OCI-LY3 (cell line): ENCODE measurements around the gene SDR42E1.

Source experiments
- H2AFZ ChIP-seq: fragments of 200-600, 300-600 bp; shearing (Covaris generic); 2 replicates; pipeline ENCODE4 v1.6.0; 2014; ENCODE audit warnings: antibody characterized with exemption, low read depth, low read length
- H3K27ac ChIP-seq: fragments of 200-600, 300-600 bp; sonication (generic); 2 replicates; pipeline ENCODE4 v1.5.1; 2014; ENCODE audit warnings: mild to moderate bottlenecking, low read length, moderate library complexity, mixed read lengths
- H3K27me3 ChIP-seq: fragments of 200-600, 300-600 bp; sonication (generic); 2 replicates; pipeline ENCODE4 v1.6.1; 2014; ENCODE audit warnings: low read depth, low read length, mixed read lengths
- H3K36me3 ChIP-seq: fragments of 200-600, 300-600 bp; sonication (generic); replicated peaks from 2 replicates; pipeline ENCODE3; 2014; ENCODE audit warnings: low read depth, low read length, mixed read lengths
- H3K4me1 ChIP-seq: fragments of 300-600, 200-600 bp; sonication (generic); 2 replicates; pipeline ENCODE4 v1.6.1; 2014; ENCODE audit warnings: low read length, mixed read lengths
- H3K4me2 ChIP-seq: fragments of 200-600, 300-600 bp; sonication (generic); 2 replicates; pipeline ENCODE4 v1.6.1; 2014; ENCODE audit warnings: low read length, mixed read lengths
- H3K4me3 ChIP-seq: fragments of 300-600, 200-600 bp; sonication (generic); 2 replicates; pipeline ENCODE4 v1.5.1; 2014; ENCODE audit warnings: antibody characterized with exemption, mild to moderate bottlenecking, low read length, moderate library complexity
- H3K79me2 ChIP-seq: fragments of 300-600, 200-600 bp; shearing (Covaris generic); 2 replicates; pipeline ENCODE4 v1.6.1; 2014; ENCODE audit warnings: mild to moderate bottlenecking, low read length, mixed read lengths
- H3K9ac ChIP-seq: fragments of 300-600, 200-600 bp; shearing (Covaris generic); 2 replicates; pipeline ENCODE4 v1.6.0; 2014; ENCODE audit warnings: mild to moderate bottlenecking, low read length, moderate library complexity
- H3K9me3 ChIP-seq: fragments of 200-600, 300-600 bp; shearing (Covaris generic); 2 replicates; pipeline ENCODE4 v1.6.1; 2014; ENCODE audit warnings: low read length, mixed read lengths; ENCODE audit not compliant: insufficient read depth
- H4K20me1 ChIP-seq: fragments of 200-600, 300-600 bp; sonication (generic); 2 replicates; pipeline ENCODE4 v1.6.1; 2016; ENCODE audit warnings: low read length, mixed read lengths; ENCODE audit not compliant: insufficient read depth
- EZH2phosphoT487 ChIP-seq: fragments of 200-600 bp; shearing (Covaris generic); IDR thresholded peaks from 2 replicates; pipeline ENCODE4 v1.6.1; 2018; ENCODE audit warnings: antibody characterized with exemption, mixed run types, low read depth
- TF ChIP-seq, protein P1 (sequence below): fragments of 200-600, 300-600 bp; sonication (generic); IDR thresholded peaks from 2 replicates; pipeline ENCODE4 v1.5.1; 2014; ENCODE audit warnings: antibody characterized with exemption, low read length, low read depth

The SDR42E1 gene

DNA sequence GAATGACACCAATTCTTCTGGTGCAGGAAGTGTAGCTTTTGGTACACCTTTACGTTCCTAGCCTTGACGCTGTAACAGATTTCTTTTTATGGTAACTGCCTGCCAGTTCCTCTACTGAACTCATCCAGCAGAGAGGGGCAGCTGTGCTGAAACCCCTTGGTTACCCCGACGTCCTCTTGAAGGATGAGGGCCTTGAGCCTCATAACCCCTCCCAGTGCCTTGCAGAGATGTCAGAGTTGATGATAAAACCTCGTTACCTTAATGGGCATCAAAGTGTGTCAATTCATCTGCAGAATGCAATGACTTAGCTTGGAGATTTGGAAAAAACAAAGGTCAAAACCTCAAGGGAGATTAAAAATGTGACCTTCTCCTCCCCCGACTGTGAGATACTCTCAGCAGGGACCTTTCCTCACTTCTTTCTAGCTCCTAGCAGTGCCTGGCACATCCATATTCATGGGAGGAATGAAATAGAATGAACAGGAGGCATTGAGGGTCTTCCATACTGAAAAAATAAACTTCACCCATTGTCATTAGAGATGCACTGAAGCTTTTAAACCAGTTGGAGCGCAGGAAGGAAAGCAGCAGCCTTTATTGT lies 69.2 kb downstream of the SDR42E1 start:
- no peak for TF ChIP-seq EZH2phosphoT487
- TF ChIP-seq, protein P1, sequence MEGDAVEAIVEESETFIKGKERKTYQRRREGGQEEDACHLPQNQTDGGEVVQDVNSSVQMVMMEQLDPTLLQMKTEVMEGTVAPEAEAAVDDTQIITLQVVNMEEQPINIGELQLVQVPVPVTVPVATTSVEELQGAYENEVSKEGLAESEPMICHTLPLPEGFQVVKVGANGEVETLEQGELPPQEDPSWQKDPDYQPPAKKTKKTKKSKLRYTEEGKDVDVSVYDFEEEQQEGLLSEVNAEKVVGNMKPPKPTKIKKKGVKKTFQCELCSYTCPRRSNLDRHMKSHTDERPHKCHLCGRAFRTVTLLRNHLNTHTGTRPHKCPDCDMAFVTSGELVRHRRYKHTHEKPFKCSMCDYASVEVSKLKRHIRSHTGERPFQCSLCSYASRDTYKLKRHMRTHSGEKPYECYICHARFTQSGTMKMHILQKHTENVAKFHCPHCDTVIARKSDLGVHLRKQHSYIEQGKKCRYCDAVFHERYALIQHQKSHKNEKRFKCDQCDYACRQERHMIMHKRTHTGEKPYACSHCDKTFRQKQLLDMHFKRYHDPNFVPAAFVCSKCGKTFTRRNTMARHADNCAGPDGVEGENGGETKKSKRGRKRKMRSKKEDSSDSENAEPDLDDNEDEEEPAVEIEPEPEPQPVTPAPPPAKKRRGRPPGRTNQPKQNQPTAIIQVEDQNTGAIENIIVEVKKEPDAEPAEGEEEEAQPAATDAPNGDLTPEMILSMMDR = no peak
- H3K4me3 ChIP-seq = no peak overlapping the region
- H3K9me3 ChIP-seq = no peaks in the 10 kb centered on the region
- no peaks in the 10 kb centered on the region for H3K27me3 ChIP-seq
- no peak overlapping the region for H3K4me2 ChIP-seq
- H3K4me1 ChIP-seq = no peaks in the 10 kb centered on the region
- H3K9ac ChIP-seq = no peak overlapping the region
- no peaks in the 10 kb centered on the region for H3K79me2 ChIP-seq
- no peak overlapping the region for H3K27ac ChIP-seq
- no peak overlapping the region for H2AFZ ChIP-seq
- H3K36me3 ChIP-seq = peaks cover 69% of the 10 kb centered on the region
- no peaks in the 10 kb centered on the region for H4K20me1 ChIP-seq

DNA sequence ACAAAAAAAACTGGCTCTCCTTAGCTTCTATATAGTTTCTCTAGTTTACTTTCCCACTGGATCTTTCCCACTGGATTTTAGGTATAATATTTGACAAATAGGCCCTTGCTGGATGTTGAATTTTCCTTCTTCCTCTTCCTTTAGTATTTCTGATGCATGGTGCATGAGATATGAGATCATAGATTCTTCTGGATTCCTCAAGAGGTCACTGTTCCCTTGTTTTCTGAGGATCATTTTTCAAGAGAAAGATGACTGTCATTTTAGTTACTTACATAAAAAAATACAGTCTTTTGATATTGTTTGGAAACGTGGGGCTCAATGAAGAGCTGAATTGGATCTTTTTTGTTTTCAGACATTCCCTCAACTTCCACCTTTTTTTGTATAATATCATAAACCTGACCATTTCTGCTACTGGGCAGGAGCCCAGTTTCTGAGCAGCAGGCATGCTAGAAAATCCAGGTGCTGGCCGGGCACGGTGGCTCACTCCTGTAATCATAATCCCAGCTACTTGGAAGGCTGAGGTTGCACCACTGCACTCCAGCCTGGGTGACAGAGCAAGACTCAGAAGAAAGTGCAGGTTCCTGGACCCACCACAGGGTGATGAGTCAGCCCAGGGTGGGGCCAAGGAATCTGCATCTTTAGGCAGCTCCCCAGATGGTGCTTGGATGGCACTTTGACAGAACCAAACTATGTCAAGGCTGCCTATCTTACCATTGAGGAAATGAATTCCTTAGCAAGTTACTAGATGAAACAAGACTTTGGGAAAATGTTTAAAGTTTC lies 70.3 kb downstream of the SDR42E1 start:
- no peaks in the 10 kb centered on the region for H3K27me3 ChIP-seq
- H3K27ac ChIP-seq = no peak overlapping the region
- no peak for TF ChIP-seq EZH2phosphoT487
- TF ChIP-seq, protein P1 = peak; percentile 42
- H2AFZ ChIP-seq = no peak overlapping the region
- peaks cover 69% of the 10 kb centered on the region for H3K36me3 ChIP-seq
- H3K79me2 ChIP-seq = no peaks in the 10 kb centered on the region
- H3K4me2 ChIP-seq = no peak overlapping the region
- no peaks in the 10 kb centered on the region for H3K4me1 ChIP-seq
- no peaks in the 10 kb centered on the region for H3K9me3 ChIP-seq
- no peak overlapping the region for H3K9ac ChIP-seq
- H4K20me1 ChIP-seq = no peaks in the 10 kb centered on the region
- H3K4me3 ChIP-seq = no peak overlapping the region

DNA sequence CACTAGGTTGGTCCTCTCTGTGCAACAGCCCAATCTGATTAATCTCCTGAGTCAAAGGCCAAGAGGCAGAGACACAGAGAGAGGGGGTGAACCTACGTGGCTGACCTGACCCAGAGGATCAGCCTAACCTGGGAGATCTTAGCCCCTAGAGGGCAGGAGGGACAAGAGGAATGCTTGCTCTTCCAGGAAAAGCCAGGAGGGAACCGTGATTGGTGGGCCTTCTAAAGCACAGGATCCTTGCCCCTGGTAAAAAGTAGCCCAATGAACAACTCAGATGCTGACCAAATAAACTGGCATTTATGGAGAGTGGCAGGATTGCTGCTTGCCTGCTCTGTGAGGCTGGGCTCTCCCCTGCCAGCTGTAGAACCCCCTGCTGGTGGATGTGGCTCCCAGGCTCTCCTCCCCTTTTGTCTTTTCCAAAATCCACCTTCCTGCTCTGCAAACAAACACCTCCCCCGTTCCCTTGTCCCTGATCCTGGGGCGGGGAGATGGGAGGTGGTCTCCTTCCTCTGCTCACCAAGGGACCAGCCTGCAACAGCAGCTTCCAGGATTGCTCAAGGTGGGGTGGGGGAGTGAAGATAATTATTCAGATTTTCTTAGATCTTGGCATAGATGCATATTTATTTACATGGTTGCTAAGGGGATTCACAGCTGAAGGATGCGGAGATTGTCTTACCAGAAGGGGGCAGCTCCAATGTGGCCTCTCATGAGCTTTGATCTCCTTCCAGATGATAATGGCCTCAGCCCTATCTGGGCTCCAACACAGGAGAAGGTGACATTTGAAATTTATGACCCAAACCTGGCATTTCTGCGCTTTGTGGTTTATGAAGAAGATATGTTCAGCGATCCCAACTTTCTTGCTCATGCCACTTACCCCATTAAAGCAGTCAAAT lies 71.9 kb downstream of the SDR42E1 start:
- Histone ChIP-seq H3K36me3 (peaks cover 72% of the 10 kb centered on the region), H3K27ac (no peak overlapping the region), H3K27me3 (no peaks in the 10 kb centered on the region), H4K20me1 (no peaks in the 10 kb centered on the region), H3K9me3 (no peaks in the 10 kb centered on the region), H3K9ac (no peak overlapping the region), H2AFZ (no peak overlapping the region), H3K4me2 (no peak overlapping the region), H3K79me2 (no peaks in the 10 kb centered on the region), H3K4me3 (no peak overlapping the region), H3K4me1 (no peaks in the 10 kb centered on the region)
- TF ChIP-seq, protein P1 = no peak
- TF ChIP-seq EZH2phosphoT487 = no peak
